ENCODE data around the gene CSK.

The CSK gene

DNA sequence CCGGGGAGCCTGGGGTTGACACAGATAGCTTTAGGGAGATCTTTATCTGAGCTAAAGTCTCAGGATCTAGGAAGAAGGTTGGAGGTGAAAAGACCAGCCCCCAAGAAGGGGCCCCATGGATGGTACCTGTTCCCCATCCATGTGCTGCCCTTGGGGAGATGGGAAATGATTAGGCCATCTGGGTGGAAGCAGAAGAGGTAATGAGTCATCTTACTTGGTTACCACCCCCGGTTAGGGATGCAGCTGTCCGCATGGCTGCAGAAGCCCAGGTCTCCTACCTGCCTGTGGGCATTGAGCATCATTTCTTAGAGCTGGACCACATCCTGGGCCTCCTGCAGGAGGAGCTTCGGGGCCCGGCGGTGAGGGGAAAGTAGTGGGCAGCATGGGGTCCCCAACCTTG, 41.4 kb downstream of the CSK start:
- no peak overlapping the region for H3K4me3 ChIP-seq (ENCODE audit: low read length)
- H3F3A ChIP-seq (ENCODE audit: insufficient read depth, low read length): no peaks in the 10 kb centered on the region
- H3K9me2 ChIP-seq (replicated peaks; ENCODE audit: insufficient read depth, low read length): no peaks in the 10 kb centered on the region
- H3K9ac ChIP-seq (ENCODE audit: low read length): no peak overlapping the region
- H3K36me3 ChIP-seq (replicated peaks; ENCODE audit: insufficient read depth, low read length): no peaks in the 10 kb centered on the region
- H2AFZ ChIP-seq (ENCODE audit: low read length): no peak overlapping the region
- H3K4me1 ChIP-seq (ENCODE audit: low read length): peaks cover 13% of the 10 kb centered on the region; the same call in 1 of the 2 replicates
- no peak overlapping the region for H3K27ac ChIP-seq (ENCODE audit: low read length)
- H4K20me1 ChIP-seq (ENCODE audit: insufficient read depth, low read length): no peaks in the 10 kb centered on the region
- DNase-seq: no peak
- no peaks in the 10 kb centered on the region for H3K79me2 ChIP-seq (ENCODE audit: low read length)
- TF ChIP-seq, protein P1, sequence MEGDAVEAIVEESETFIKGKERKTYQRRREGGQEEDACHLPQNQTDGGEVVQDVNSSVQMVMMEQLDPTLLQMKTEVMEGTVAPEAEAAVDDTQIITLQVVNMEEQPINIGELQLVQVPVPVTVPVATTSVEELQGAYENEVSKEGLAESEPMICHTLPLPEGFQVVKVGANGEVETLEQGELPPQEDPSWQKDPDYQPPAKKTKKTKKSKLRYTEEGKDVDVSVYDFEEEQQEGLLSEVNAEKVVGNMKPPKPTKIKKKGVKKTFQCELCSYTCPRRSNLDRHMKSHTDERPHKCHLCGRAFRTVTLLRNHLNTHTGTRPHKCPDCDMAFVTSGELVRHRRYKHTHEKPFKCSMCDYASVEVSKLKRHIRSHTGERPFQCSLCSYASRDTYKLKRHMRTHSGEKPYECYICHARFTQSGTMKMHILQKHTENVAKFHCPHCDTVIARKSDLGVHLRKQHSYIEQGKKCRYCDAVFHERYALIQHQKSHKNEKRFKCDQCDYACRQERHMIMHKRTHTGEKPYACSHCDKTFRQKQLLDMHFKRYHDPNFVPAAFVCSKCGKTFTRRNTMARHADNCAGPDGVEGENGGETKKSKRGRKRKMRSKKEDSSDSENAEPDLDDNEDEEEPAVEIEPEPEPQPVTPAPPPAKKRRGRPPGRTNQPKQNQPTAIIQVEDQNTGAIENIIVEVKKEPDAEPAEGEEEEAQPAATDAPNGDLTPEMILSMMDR (IDR thresholded peaks at IDR 0.05; ENCODE audit: low read length): no peak
- peaks cover 51% of the 10 kb centered on the region for H3K27me3 ChIP-seq (replicated peaks; ENCODE audit: insufficient read depth, low read length)
- H3K4me2 ChIP-seq (ENCODE audit: low read depth, low read length): no peak overlapping the region
- no peaks in the 10 kb centered on the region for H3K9me3 ChIP-seq (replicated peaks; ENCODE audit: insufficient read depth, low read length)

DNA sequence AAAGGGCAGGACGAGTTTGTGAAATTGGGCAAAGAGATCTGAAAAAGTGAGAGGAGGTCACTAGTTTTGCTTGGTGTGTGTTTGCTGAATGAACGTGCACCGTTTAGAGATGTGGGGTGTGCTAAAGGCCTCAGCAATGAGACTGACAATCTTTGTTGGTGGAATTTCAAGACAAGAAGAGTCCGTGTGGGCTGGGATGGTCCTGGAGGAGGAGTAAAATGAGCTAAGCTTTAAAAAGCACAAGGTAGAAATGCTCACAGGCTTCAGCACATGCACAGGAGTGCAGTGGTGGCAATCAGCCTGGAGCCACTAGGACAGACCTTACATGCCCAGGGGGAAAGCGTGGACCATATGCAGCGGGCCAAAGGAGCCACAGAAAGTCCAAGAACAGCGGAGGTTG, 43.1 kb downstream of the CSK start:
- peaks cover 65% of the 10 kb centered on the region for H3K27me3 ChIP-seq (replicated peaks; ENCODE audit: insufficient read depth, low read length)
- no peak for TF ChIP-seq EZH2phosphoT487 (IDR thresholded peaks at IDR 0.05; ENCODE audit: low read length)
- TF ChIP-seq, protein P1 (IDR thresholded peaks at IDR 0.05; ENCODE audit: low read length): no peak
- TF ChIP-seq EZH2 (optimal IDR thresholded peaks at IDR 0.05; ENCODE audit: low read depth, low read length): no peak

DNA sequence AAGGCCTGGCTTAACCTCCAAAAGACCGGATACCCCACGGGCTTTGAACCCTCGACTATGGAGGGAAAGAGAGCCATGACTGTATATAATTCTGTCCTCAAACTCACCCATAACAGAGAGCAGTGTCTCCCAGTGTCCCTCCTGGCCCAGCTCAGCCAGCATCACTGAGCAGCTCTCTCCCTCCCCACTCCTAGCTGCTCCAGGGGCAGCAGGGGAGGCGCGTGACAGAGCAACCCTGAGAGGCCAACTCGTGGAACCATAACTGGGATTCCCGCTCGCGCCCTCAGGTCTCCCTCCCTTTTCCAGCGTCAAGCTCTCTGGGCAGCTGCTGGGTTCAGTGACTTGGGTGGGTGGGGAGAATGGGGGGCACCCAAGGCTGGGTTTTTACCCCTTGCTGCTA, 44.0 kb downstream of the CSK start:
- Histone ChIP-seq H3K79me2 (ENCODE audit: low read length) (no peaks in the 10 kb centered on the region), H3K4me3 (ENCODE audit: low read length) (no peak overlapping the region), H3K27me3 (replicated peaks; ENCODE audit: insufficient read depth, low read length) (peaks cover 66% of the 10 kb centered on the region), H3K27ac (ENCODE audit: low read length) (no peak overlapping the region), H3K9ac (ENCODE audit: low read length) (no peak overlapping the region), H3K4me1 (ENCODE audit: low read length) (0 out of 2 replicates have a peak, but pooled peaks cover 4% of the 10 kb centered on the region), H3K36me3 (replicated peaks; ENCODE audit: insufficient read depth, low read length) (no peaks in the 10 kb centered on the region), H3K4me2 (ENCODE audit: low read depth, low read length) (no peak overlapping the region), H2AFZ (ENCODE audit: low read length) (no peak overlapping the region), H3K9me2 (replicated peaks; ENCODE audit: insufficient read depth, low read length) (no peaks in the 10 kb centered on the region), H3F3A (ENCODE audit: insufficient read depth, low read length) (no peaks in the 10 kb centered on the region), H3K9me3 (replicated peaks; ENCODE audit: insufficient read depth, low read length) (no peaks in the 10 kb centered on the region), H4K20me1 (ENCODE audit: insufficient read depth, low read length) (no peaks in the 10 kb centered on the region)
- no peak for DNase-seq
- TF ChIP-seq, protein P1 (IDR thresholded peaks at IDR 0.05; ENCODE audit: low read length): no peak
- TF ChIP-seq EZH2phosphoT487 (IDR thresholded peaks at IDR 0.05; ENCODE audit: low read length): no peak
- no peak for TF ChIP-seq EZH2 (optimal IDR thresholded peaks at IDR 0.05; ENCODE audit: low read depth, low read length)

More for the DNA sequence above, 43.1 kb downstream of the CSK start:
- Histone ChIP-seq H3K79me2 (ENCODE audit: low read length) (no peaks in the 10 kb centered on the region), H4K20me1 (ENCODE audit: insufficient read depth, low read length) (no peaks in the 10 kb centered on the region), H3K9me2 (replicated peaks; ENCODE audit: insufficient read depth, low read length) (no peaks in the 10 kb centered on the region), H3K36me3 (replicated peaks; ENCODE audit: insufficient read depth, low read length) (no peaks in the 10 kb centered on the region), H3F3A (ENCODE audit: insufficient read depth, low read length) (no peaks in the 10 kb centered on the region), H3K4me3 (ENCODE audit: low read length) (no peak overlapping the region), H2AFZ (ENCODE audit: low read length) (no peak overlapping the region), H3K4me2 (ENCODE audit: low read depth, low read length) (no peak overlapping the region), H3K9ac (ENCODE audit: low read length) (no peak overlapping the region), H3K4me1 (ENCODE audit: low read length) (0 out of 2 replicates have a peak, but pooled peaks cover 6% of the 10 kb centered on the region), H3K9me3 (replicated peaks; ENCODE audit: insufficient read depth, low read length) (no peaks in the 10 kb centered on the region), H3K27ac (ENCODE audit: low read length) (no peak overlapping the region)
- DNase-seq: no peak
